Heart right ventricle (tissue), 16 donors: ENCODE measurements around the gene BRI3. TPM values are rescaled to one million over a fixed set of nuclear protein-coding genes. Genes with fewer than 3 reads are reported as not detected.
"Not testable (repeated sequence)": the region's sequence is repeated elsewhere in the genome, so short reads cannot be mapped to it uniquely, and the experiment has no call there.

Experiments
- ATAC-seq, 8 donors: fragments of 200-7000 bp; cut with Tn5 transposase; one replicate each; pipeline ENCODE4 v1.9.1; 2020; ENCODE audit warnings: mild to moderate bottlenecking in 8 of 8, moderate library complexity in 8 of 8, moderate number of reproducible peaks in 1 of 8
- DNase-seq, 2 donors: peaks; one replicate each; pipeline ENCODE4 v3.0.0-alpha.2; 2020
- H3K27ac ChIP-seq, 10 donors: fragments of 200-600 bp; sonication (generic) in 2 of 10; one replicate each; pipeline versions ENCODE4 v1.5.0 to v1.8.0; 2020 to 2022; ENCODE audit warnings: mild to moderate bottlenecking in 3 of 10
- H3K27me3 ChIP-seq, 7 donors: fragments of 200-600 bp; one replicate each; pipeline ENCODE4 v1.8.0; 2021 to 2022; ENCODE audit warnings: mild to moderate bottlenecking in 2 of 7
- H3K36me3 ChIP-seq, 9 donors: fragments of 200-600 bp; sonication (generic) in 1 of 9; one replicate each; pipeline versions ENCODE4 v1.5.0 to v1.8.0; 2020 to 2022; ENCODE audit warnings: mild to moderate bottlenecking in 2 of 9
- H3K4me1 ChIP-seq, 9 donors: fragments of 200-600 bp; sonication (generic) in 1 of 9; one replicate each; pipeline versions ENCODE4 v1.5.0 to v1.8.0; 2020 to 2022; ENCODE audit warnings: mild to moderate bottlenecking in 4 of 9
- H3K4me3 ChIP-seq, 10 donors: fragments of 200-600 bp; sonication (generic) in 2 of 10; one replicate each; pipeline versions ENCODE4 v1.5.0 to v1.8.0; 2020 to 2022; ENCODE audit warnings: mild to moderate bottlenecking in 7 of 10, moderate library complexity in 2 of 10
- H3K9me3 ChIP-seq, 11 donors: fragments of 200-600 bp in 10 of 11; sonication (generic) in 2 of 11; one replicate each; pipeline versions ENCODE4 v1.5.0 to v1.8.0; 2013 to 2022; ENCODE audit warnings: mild to moderate bottlenecking in 2 of 11, control low read depth in 1 of 11, moderate library complexity in 1 of 11
- CTCF ChIP-seq, 9 donors: fragments of 200-600 bp; sonication (generic) in 2 of 9; IDR thresholded peaks; one replicate each; pipeline versions ENCODE4 v1.5.0 to v1.8.0; 2021 to 2022; ENCODE audit warnings: antibody characterized with exemption in 9 of 9, mild to moderate bottlenecking in 5 of 9, moderate library complexity in 1 of 9
- WGBS, 2 donors: extraction: QIAGEN DNeasy Blood & Tissue Kit; methylation state at CpG; one replicate each; pipeline ENCODE4 v1.1.7; 2013; ENCODE audit warnings: inconsistent platforms in 1 of 2; 5-methylcytosine and 5-hydroxymethylcytosine counted together
- intact Hi-C, 10 donors: fragments of 100-400 bp; cut with DNase I; formaldehyde crosslinking; loops; one replicate each; pipeline versions ENCODE4 v1.11.1 to v1.14.2; 2022
- polyA plus RNA-seq, 2 donors: library from polyadenylated mRNA; stranded (reverse); fragments of 200-250 nt; gene quantifications; one replicate each; pipeline ENCODE4 v1.2.3, GENCODE V29; 2013
- total RNA-seq, 10 donors: library from RNA; stranded (reverse); fragmentation: NEBNext Ultra II Directional in 3 of 10; extraction: Animal tissue kit (Norgen Biotek cat#: 25700) in 3 of 10; gene quantifications; one replicate each; pipeline versions ENCODE4 v1.2.1 to v1.2.4, GENCODE V29; 2021 to 2023
- donor health status: Arrhythmogenic right ventricular cardiomyopathy.
- donor health status: ischemic (EF 13 %, LVEDD 7.1; RV severe dilation, severe dysfunction).
- donor health status: healthy with polysubstance abuse.
- donor health status: DM: no; HTN: yes; CAD: no.
- donor health status: DM: no; HTN: no; CAD: no.
- donor health status: ischemic (EF 25% LVEDD 6.9; RV normal size, moderate dysfunction).
- donor health status: ischemic (EF 25% LVEDD 5.7; RV mildly dilated, moderate dysfunction).
- donor health status: healthy.
- donor health status: DM: yes; HTN: yes; CAD: no.
- donor health status: Ischemic cardiomyopathy.
- donor health status: ischemic (EF 35%, LVEDD 5.7; RV mildly dilated, moderate dysfunction).
- donor health status: nonischemic (EF 11% LVEDD 7.7; RV severe dilation, severe dysfunction).
- donor health status: DM: yes; HTN: yes; CAD: no.
- donor health status: PGD.
- donor health status: ischemic (EF 29% LVEDD 5.4; RV normal size, mild dysfunction).
- donor health status: nonischemic (EF 23%, LVEDD 6.1; RV moderate dilation, normal function).

Gene BRI3
- total and polyA plus RNA-seq, 12 donors = 135 to 267 (median 218) TPM

GRCh38 chr7:98314469-98314868 is 33.0 kb downstream of the BRI3 start:
- ATAC-seq (no peak), DNase-seq (no peak)
- Histone ChIP-seq H3K36me3 (peaks cover 0 to 30% (median 0%) of the 10 kb centered on the region in 9 donors), H3K4me3 (no peak overlapping the region), H3K27me3 (no peaks in the 10 kb centered on the region), H3K4me1 (no peaks in the 10 kb centered on the region), H3K27ac (no peak overlapping the region), H3K9me3 (no peaks in the 10 kb centered on the region)
- TF ChIP-seq CTCF (IDR thresholded peaks at IDR 0.05) = no peak
- 95% methylated on average over 11 of the region's 11 CpGs for WGBS, 2 donors
- intact Hi-C loops = no loop called here

GRCh38 chr7:98315318-98315993 is 34.0 kb downstream of the BRI3 start:
- no peaks in the 10 kb centered on the region for H3K27me3 ChIP-seq
- H3K27ac ChIP-seq = no peak overlapping the region
- 93 to 94% methylated on average over 13 of the region's 13 CpGs for WGBS, 2 donors
- intact Hi-C loops = no loop called here
- no peak overlapping the region for H3K4me3 ChIP-seq
- no peaks in the 10 kb centered on the region for H3K4me1 ChIP-seq
- TF ChIP-seq CTCF (IDR thresholded peaks at IDR 0.05) = no peak
- ATAC-seq (no peak), DNase-seq (no peak)
- peaks cover 0 to 21% (median 0%) of the 10 kb centered on the region in 9 donors for H3K36me3 ChIP-seq
- no peaks in the 10 kb centered on the region for H3K9me3 ChIP-seq

GRCh38 chr7:98315994-98316527 is 34.6 kb downstream of the BRI3 start:
- H3K9me3 ChIP-seq, H3K4me3 ChIP-seq, ATAC-seq, DNase-seq, H3K27me3 ChIP-seq, H3K27ac ChIP-seq, H3K4me1 ChIP-seq, intact Hi-C loops: not testable (repeated sequence)
- 92 to 97% methylated on average over 4 of the region's 4 CpGs for WGBS, 2 donors
- peaks cover 0 to 21% (median 0%) of the 10 kb centered on the region in 9 donors for H3K36me3 ChIP-seq

- ATAC-seq (no peak), DNase-seq (no peak)
- no peaks in the 10 kb centered on the region for H3K9me3 ChIP-seq
- 96 to 97% methylated on average over 14 of the region's 14 CpGs for WGBS, 2 donors
- H3K36me3 ChIP-seq = peaks cover 0 to 21% (median 0%) of the 10 kb centered on the region in 9 donors
- no peak overlapping the region for H3K27ac ChIP-seq
- TF ChIP-seq CTCF (IDR thresholded peaks at IDR 0.05) = no peak
- peaks cover 0 to 8% (median 0%) of the 10 kb centered on the region in 9 donors for H3K4me1 ChIP-seq
- H3K4me3 ChIP-seq = no peak overlapping the region
- intact Hi-C loops = no loop called here
- H3K27me3 ChIP-seq = peaks cover 0 to 10% (median 0%) of the 10 kb centered on the region in 7 donors
These were observed 36.0 kb downstream of the BRI3 start for GRCh38 chr7:98317366-98318040.
